CD4-positive, alpha-beta T cell treated with Interleukin-21 for 1 hour (primary cell): Measurements from ENCODE around the gene AOAH.
A peak's percentile ranks its signal among the peaks of the same experiment; 100 is the strongest.

ENCODE experiments used
- DNase-seq: peaks from one replicate; pipeline ENCODE4 v3.0.0-alpha.2; 2020

The AOAH gene, protein sequence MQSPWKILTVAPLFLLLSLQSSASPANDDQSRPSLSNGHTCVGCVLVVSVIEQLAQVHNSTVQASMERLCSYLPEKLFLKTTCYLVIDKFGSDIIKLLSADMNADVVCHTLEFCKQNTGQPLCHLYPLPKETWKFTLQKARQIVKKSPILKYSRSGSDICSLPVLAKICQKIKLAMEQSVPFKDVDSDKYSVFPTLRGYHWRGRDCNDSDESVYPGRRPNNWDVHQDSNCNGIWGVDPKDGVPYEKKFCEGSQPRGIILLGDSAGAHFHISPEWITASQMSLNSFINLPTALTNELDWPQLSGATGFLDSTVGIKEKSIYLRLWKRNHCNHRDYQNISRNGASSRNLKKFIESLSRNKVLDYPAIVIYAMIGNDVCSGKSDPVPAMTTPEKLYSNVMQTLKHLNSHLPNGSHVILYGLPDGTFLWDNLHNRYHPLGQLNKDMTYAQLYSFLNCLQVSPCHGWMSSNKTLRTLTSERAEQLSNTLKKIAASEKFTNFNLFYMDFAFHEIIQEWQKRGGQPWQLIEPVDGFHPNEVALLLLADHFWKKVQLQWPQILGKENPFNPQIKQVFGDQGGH

DNA sequence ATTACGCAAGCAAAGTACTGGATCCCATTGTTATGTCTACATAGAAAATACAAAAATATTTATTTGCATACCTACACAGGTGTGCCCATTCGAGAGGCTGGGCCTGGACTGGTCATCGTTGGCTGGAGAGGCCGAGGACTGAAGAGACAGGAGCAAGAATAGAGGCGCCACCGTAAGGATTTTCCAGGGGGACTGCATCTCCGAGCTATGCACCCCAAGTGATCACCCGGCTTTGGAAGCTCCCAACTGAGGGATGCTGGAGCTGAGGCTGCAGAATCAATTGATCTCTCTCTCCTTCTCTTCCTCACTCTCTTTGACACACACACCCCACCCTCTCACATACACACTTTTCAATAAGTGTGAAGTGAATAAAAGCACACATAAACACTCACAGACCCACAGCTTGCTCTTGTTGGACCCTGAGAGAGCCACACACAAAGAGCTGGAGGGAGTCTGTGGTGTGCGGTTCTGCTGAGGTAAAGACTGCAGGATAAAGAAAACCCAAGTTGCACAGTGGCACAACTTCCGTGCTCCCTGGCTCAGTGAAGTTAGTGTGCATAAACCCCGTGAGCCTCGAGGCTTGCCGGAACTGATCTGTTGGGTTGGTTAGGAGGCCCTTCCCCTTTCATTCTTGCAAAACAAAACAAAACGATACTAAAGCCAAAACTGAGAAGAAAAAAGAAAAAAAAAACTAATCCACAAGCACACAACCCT is at the start of gene AOAH:
AOAH (minus strand) TSS at position 544 of the 714 bp plus-strand sequence; CDS start at position 198, 346 bp downstream.
- DNase-seq = peak; percentile 84

DNA sequence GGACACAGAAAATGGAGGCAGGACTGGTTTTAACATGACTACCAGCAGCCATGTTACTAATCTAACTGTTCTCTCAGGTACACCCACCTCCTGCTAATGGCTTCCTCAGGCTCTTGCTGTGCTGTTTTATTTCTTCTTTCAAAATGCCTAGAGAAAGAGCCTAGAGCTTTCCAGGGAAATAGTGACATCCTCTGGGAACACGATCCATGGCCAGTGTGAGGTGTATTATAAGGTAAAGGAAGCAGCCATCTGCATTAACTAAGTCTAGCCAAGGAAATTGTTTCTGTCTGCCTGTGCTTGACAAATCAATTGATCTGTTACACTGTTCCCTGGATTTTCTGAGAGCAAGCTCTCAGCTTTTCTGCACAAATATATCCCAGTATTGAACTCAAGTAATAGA is 42.2 kb upstream of the AOAH start:
- no peak for DNase-seq

DNA sequence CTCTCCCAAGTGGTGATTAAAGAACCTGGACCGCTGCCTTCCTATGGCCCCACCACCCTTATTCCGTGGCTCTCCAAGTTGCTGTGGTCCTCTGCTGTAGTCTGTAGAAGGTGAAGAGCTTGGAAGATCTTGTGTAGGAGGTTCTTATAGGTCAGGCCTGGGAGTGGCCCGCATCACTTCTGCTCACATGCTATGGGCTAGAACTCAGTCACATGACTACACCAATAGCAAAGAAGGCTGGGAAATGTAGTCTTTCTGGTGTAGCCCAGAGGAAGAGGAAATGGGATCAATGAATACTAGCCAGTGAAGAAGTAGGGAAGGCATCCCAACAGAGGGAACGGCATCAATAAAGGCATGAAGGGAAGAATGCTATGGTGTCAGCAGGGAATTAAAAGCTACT is 41.3 kb upstream of the AOAH start:
- DNase-seq = no peak

DNA sequence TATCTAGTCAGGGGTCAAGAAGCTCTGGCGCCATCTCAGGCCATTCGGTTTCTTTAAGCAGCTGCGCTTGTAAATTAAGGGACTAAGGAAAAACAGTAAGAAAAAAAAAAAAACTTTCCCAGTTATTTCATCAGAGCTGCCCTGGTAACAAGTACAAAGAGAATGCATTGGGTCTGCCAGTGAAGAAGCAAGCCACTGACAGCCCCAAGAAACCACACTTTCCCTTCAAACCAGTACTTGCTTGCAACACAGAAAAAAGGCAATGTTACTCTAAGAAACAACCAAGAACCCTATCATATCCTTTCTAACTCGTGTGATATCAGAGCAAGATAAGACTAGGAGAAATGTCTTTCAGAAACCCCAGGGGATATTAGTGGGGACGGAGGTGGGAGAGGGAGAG is 40.6 kb upstream of the AOAH start:
- no peak for DNase-seq

DNA sequence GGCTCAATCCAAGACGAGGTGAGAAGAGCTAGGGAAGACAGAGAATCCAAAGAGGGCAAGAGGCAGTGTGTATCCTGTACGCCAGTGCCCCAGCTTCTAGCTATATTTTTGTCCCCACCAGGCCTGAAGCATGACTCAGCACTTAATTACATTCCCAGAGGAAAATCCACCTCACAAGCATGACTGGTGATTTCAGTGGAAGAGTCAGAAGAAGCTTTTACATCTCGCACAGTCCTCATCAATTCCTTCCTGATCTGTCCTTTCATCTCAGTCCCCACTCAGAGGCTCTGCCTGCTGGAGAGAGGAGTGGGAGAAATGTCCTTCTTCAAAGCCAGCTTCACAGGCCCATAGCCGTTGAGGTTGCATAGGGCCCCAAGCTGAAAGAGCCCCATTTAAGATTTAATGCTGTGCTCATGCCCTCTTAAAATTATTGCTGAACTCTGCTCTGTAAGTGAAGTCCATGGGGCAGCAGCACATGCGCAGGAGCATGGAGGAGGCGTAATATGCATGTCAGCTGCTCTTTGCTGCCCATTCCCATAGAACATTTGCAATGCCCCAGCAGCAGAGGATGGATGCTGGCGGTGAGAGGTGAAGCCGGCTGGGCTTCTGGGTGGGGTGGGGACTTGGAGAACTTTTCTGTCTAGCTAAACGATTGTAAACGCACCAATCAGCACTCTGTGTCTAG is 39.0 kb upstream of the AOAH start:
- DNase-seq = no peak

DNA sequence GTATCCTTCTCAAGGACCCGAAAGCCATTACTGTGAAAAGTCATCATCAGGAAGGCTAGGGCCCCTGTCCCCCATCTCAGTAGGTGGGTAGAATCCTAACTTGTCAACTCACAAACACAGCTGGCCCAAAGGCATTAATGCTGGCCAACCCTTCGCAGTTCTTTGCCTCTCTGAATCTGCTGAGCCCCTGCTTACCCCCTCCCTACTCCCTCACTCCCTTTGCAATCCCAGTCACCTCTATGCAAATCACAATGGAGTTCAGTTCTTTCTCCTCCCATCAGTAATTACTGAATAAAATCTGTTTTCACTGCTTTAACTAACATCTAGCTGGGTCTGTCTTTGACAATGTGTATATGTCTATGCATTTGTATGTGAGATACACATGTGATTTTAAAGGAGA is 38.1 kb upstream of the AOAH start:
- no peak for DNase-seq

DNA sequence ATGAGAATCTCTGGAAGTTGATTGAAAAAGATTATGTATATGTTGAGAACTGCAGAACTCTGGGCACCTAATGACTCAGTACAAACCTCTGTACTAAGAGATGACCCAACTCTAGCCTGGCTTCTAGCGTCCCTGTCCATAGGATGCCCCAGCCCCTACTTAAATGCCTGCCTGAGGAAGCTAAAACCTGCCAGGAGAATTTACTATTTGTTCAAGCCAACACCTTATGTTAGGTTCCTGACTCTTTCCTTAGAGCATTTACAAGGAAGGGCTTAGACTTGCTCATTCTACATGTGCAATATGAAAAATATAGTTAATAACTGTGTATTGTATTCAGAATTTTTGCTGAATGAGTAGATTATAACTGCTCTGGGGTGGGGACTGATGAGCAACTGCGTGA is 37.5 kb upstream of the AOAH start:
- DNase-seq = no peak

DNA sequence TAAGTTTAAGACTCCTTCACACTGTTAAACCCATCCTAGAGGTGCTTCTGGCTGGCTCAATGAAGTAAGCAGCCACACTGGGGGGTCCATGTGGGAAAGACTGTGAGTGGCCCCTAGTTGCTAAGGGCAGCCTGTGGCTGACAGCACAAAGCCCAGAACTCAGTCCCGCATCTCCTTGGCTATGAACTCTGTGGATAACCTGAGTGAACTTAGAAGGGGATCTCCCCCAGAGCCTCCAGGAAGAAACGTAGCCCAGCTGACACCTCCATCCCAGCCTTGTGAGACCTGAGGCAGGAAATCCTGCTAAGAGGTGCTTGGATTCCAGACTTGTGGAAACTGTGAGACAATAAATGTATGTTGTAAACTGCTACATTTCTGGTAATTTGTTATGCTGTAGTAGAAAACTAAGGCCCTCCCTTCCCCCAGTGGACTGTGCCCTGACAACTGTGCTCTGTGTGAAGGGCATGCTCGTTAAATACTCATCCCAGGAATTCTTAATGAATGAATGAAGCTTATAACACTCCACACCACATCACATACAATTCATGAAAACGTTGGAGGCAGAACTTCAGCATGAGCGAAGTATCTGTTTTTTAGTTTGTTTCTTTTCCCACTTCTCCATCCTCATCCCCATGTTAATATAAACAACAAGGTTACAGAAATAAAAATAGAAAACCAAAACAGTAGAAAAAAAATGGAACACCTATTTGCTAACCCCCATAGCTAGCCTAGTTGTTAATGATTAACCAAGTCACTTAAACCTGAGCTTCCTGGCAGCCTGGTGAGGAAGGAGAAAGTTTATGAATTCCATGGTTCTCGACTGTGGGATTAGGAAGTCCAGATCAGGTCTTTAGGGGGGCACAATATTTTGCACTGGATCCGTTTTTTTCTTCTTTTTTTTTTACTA is 36.8 kb upstream of the AOAH start:
- no peak for DNase-seq

DNA sequence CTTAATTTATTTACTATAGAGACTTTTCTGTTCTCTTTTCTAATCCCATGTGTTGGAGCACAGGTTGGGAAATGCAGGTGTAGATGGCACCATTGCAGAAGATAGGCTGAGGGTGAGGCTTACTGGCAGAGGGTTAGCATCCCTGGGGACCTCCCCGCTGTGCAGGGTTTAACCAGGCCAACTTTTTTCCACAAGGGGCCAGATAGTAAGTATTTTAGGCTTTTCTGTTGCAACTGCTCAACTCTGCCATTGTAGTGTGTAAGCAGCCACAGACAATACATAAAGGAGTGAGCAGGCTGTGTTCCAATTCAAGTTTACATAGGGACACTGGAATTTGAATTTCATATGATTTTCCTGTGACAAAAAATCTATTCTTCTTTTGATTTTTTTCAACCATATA is 34.6 kb upstream of the AOAH start:
- DNase-seq = no peak

DNA sequence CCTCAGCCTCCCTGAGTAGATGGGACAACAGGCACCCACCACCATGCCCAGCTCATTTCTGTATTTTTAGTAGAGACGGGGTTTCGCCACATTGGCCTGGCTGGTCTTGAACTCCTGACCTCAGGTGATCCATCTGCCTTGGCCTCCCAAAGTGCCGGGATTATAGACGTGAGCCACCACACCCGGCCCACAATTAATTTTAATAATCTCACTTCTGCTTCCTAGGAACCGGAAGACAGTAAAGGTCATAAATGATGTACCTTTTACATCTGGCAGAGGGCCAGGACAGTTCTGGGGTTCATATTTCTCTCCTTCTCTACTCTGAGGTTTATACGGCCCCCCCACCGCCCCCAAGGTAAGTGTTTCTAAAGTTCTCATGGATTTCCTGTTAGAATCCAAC is 31.2 kb upstream of the AOAH start:
- DNase-seq = no peak

DNA sequence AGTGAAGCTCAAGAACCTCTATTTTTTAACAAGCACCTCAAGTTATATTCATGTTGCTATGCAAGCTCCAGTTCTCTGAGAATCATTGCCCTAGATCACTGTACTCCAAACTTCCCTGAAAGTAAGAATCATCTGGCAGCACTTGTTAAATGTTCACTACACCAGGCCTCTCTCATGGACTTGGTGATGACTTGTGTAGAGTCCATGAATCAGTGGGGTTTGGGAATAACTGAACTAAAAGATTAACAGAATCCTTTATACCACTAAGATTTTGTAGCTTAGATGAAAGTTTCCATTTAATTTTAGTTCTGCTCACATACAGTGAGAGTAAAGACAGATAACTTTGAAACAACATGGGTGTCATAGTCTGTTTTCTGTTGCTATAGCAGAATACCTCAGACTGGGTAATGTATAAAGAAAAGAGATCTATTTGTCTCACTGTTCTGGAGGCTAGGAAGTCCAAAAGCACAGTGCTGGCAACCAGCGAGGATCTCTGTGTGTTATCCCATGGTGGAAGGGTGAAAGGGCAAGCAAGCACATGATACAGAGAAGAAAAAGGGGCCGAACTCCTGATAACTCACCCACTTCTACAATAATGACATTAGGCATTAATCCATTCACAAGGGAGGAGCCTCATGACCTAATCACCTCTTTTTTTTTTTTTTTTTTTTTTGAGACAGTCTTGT is 27.9 kb upstream of the AOAH start:
- no peak for DNase-seq

DNA sequence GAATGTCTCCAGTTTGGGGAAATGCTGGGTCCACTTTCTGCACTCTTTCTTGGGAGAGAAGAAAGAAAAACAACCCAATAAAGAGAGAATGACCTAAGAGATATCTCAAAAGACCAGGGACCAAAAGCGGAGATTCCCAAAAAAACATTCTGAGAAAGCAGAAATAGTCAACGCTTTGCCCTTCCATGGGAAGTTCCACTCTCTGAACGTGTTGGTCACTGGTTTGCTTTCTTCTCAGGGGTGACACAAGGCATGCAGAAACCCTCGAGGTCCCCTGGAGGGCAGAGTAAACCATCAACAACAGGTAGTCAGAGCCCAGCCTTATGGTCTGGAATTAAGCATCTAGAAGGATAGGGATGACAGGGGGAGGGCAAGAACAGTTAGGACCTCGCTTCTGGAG is 26.2 kb upstream of the AOAH start:
- DNase-seq = no peak

DNA sequence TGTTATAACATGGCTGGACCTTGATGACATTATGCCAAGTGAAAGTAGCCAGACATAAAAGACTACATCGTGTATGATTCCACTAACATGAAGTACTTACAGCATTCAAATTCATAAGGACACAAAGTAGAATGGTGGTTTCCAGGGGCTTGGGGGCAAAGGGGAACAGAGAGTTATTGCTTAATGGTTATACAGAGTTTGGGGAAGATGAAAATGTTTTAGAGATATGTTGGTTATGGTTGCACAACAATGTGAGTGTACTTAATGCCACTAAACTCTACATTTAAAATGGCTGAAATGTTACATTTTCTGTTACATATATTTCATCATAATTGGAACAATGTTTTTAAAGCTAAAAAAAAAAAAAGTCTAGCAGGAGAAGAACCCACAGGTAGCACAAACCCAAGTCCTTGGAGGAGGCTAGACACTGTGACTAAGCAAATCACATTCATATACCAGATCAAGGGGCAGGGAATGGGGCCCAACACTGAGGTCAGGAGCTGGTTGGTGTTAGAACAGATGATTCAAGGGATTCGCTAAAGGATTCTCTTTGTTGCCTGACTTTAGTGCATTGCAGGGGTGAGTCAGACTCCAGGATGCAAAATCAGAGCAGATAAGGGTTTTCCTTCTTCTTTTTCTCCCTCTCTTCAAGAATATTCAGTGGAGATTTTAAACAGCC is 25.1 kb upstream of the AOAH start:
- DNase-seq = no peak

DNA sequence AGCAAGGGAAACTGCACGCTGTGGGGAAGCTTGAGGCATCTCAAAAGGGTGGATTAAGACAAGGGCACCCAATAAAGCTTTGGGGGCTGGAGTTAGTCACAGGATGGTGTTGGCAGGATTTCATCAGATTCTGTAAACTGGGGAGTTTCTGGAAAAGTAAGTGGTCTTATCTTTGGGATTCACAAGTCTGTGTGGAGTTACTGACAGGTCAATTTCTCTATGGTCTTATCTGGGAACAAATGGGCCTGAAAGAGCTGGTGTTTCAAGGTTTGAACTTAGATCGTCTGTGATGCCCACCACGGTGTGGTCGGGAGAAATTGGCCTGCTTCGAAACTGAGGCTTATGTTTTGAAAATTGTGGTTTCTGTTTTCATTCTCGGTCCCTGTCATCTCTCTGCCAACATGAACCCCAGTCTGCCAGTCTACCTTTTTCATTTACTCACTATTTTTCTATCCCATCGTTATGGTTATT is 23.8 kb upstream of the AOAH start:
- no peak for DNase-seq

DNA sequence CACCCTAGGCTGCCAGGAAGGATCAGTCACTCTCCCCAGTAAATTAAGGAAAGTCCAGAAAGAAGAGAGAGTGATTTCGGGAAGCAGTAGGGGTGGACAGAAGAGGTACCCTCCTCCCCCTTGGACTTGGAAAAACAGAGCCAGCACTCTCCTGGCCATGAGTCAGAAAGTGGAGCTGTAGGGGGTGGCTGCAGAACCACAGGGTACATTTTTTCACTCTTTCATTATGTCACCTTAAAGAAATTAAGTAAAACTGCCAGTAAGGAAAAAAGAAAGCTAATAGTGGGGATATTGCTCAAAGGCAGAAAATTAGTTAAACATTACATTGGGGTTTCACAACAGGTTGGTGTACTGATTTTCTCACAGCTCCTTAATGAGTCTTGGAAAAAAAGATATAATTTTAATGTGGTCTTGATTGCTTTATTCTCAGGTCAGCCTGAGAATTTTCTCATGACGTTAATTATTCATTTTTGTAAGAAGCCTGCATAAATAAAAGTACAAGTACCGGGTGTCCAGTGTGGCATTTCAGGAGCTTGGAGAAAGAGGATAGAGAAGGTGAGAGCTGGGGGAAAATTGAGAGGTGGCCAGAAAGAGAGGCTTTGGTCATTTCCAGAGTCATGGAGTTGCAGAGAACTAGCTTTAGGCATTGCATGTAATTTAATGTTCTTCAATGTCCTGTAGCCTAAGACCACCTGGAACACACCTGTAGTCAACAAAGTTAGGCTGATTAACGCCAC is 23.2 kb upstream of the AOAH start:
- DNase-seq = no peak

DNA sequence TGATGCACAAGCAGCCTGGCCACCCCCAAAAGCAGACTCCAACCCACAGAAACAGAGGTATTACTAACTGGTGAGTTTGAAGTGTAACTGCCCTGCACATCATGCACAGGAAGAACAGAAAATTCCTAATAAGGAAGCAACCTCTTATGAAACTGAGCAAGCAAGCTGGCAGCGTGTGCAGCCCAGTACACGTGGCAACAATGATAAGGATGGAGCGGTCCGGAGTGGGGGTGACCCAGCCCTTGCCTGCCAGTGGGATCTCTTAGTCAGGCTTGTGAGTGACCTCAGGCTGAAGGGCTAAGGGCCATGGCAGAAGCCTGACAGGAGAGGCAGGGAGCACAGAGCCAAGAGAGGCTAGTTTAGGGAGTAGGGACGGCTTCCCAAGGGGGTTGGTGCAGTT is 22.1 kb upstream of the AOAH start:
- no peak for DNase-seq

DNA sequence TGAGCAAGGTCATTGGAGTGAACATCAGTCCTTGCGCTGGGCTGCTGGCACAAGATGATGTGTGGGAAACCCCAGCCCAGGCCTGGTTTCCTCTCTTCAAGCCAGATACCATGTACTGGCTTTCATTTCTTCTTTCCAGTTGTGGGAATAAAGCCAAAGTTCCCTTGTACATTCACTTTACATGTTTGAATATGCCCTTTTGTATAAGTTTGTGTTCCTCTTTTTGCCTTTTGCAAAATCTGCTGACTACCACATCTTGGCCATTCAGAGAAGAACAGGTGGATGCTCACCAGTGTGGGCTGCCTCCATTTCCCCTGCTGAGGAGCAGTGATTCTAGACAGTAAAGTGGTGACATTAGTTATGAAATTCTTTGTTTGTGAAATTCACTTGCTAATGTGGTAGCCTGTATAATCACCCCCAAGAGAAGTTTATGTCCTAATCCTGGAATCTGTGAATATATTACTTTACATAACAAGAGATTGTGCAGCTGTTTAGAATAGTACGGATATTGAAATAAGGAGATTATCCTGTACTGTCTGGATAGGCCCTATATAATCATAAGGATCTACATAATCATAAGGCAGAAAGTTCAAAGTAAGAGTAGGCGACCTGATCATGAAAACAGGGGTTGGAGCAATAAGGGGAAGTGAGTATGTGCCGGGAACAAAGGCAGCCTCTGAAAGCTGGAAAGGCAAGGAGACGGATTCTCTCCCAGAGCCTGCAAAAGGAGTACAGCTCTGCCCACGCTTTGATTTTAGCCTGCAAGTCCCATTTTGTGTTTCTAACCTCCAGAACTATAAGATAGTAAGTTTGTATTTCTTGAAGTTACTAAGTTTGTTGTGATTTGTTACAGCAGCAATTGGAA is 18.8 kb upstream of the AOAH start:
- peak; percentile 25 for DNase-seq

DNA sequence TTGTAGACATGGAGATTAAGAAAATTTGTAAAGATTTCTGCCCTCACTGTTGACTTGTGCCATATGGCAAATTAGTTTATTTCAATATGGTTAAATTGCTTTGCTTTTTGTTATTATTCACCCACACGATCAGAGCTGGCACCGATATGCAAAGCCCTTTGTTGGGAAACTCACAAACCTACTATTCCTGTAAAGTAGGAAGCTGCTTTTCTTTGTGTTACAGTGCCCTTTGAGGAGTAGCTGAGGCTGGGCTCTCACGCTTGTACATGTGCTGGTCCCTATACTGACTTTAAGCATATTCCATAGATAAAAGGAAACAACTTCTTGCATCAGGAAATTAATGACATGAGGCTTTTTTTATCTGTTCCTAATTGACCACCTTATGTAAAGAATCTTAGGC is 17.6 kb upstream of the AOAH start:
- no peak for DNase-seq

DNA sequence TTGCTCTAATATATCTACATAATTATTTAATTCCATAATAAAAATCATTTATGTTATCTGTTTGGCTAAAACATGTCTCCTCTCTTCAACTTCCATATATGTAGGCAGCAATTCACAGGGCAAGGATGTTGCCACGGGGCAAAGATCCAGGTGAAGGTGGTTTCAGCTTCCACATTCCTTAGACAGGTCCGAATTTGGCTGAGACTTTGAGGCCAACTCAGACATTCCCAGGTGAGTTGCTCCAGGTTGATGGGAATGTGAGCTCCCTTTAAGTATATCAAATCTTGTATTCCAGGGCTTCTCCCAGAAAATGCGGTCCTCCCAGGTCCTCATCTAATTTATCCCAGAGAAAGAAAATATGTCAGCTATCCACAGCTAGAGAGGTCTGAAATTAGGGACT is 15.1 kb upstream of the AOAH start:
- no peak for DNase-seq

DNA sequence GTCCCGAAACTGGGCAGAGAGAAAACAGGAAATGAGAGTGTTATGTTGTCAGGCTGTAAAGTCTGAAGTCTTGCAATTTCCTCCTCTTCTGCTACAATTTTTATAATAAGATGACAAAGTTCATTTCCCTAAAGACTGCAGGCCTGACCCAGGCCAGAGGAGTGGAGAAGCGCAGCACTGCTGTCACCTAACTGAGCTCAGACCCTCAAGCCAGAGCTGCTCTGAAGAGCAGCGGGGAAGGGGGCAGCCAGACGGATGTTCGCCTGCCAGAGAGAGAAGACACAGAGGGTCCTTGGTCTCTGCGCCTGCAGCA is 12.6 kb upstream of the AOAH start:
- DNase-seq = peak; percentile 29
